ENCODE results near the gene GALNT7. TPM values are rescaled to one million over a fixed set of nuclear protein-coding genes. Genes with fewer than 3 reads are reported as not detected.
A peak's percentile ranks its signal among the peaks of the same experiment; 100 is the strongest.

Gene GALNT7
- total and polyA plus RNA-seq, 4 donors: 0.65 to 13.0 (median 2.1) TPM

DNA sequence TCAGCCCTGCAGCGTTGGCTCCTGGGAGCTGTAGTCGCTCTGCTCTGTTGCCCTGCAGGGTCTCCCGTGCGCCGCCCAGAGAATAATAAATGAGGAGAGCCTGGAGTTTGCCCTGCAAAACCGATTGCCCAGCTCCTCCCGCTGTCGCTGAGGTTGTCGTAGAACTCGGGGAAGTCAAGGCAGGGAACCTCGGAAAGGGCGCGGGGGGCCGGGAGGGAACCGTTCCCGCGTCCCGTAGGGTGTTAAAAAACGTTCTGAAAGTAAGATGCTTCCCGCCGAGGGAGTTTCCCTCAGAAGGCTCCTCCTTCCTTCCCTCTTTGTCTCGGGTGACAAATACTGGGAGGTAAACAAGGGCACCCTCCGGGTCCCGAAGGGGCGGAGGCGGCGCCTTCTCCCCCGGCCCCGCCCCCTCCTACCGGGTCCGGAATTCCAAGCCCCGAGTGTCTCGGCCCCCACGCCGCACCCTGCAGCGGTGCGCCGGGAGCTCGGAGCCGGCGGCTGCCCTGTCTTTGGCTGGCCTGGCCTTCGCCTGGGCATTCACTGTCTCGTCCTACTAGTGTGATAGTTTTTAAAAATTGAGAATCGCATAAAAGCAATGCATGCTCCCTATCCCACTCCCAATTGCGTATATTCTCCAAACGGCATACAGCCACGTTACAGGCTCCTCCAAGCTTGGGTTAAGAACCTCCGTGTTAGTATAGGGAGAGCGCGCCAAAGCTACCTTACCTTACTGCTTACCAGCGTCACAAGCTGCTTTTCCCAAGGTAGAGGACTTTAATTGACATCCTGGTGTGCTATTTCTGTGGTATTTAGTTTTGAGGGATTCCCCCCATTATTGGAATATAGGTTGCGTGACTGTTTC is 166.5 kb downstream of the GALNT7 start:
- H3K9me3 ChIP-seq (ENCODE audit: control insufficient read depth in 4 of 4, low read length in 3 of 4): no peaks in the 10 kb centered on the region
- peak overlapping the region in 1 of 2 donors; percentile 57 for H3K9ac ChIP-seq (ENCODE audit: low read depth in 1 of 2, low read length in 2 of 2)
- H3K4me1 ChIP-seq (ENCODE audit: control insufficient read depth in 4 of 4, insufficient read depth in 4 of 4, low read length in 3 of 4): peaks cover 0 to 17% (median 9%) of the 10 kb centered on the region in 4 donors
- peak overlapping the region; percentile 51 to 100 for H3K27ac ChIP-seq (ENCODE audit: low read depth in 1 of 2, low read length in 2 of 2)
- peak; percentile 82 for DNase-seq (ENCODE audit: low spot score)
- H3K27me3 ChIP-seq (ENCODE audit: control insufficient read depth in 4 of 4, insufficient read depth in 4 of 4, low read length in 3 of 4): no peaks in the 10 kb centered on the region
- TF ChIP-seq, protein P1, sequence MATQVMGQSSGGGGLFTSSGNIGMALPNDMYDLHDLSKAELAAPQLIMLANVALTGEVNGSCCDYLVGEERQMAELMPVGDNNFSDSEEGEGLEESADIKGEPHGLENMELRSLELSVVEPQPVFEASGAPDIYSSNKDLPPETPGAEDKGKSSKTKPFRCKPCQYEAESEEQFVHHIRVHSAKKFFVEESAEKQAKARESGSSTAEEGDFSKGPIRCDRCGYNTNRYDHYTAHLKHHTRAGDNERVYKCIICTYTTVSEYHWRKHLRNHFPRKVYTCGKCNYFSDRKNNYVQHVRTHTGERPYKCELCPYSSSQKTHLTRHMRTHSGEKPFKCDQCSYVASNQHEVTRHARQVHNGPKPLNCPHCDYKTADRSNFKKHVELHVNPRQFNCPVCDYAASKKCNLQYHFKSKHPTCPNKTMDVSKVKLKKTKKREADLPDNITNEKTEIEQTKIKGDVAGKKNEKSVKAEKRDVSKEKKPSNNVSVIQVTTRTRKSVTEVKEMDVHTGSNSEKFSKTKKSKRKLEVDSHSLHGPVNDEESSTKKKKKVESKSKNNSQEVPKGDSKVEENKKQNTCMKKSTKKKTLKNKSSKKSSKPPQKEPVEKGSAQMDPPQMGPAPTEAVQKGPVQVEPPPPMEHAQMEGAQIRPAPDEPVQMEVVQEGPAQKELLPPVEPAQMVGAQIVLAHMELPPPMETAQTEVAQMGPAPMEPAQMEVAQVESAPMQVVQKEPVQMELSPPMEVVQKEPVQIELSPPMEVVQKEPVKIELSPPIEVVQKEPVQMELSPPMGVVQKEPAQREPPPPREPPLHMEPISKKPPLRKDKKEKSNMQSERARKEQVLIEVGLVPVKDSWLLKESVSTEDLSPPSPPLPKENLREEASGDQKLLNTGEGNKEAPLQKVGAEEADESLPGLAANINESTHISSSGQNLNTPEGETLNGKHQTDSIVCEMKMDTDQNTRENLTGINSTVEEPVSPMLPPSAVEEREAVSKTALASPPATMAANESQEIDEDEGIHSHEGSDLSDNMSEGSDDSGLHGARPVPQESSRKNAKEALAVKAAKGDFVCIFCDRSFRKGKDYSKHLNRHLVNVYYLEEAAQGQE (IDR thresholded peaks at IDR 0.05): peak; percentile 12
- TF ChIP-seq, protein P2, sequence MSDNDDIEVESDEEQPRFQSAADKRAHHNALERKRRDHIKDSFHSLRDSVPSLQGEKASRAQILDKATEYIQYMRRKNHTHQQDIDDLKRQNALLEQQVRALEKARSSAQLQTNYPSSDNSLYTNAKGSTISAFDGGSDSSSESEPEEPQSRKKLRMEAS (IDR thresholded peaks at IDR 0.05): no peak
- TF ChIP-seq TAF1 (conservative IDR thresholded peaks at IDR 0.05) (no peak), RAD21 (IDR thresholded peaks at IDR 0.05) (no peak), FOXA1 (IDR thresholded peaks at IDR 0.05) (no peak)
- TF ChIP-seq, protein P3, sequence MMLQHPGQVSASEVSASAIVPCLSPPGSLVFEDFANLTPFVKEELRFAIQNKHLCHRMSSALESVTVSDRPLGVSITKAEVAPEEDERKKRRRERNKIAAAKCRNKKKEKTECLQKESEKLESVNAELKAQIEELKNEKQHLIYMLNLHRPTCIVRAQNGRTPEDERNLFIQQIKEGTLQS (IDR thresholded peaks at IDR 0.05): no peak
- 3% methylated on average over 52 of the region's 52 CpGs for WGBS
- peak overlapping the region; percentile 76 to 97 (median 85) for H3K4me3 ChIP-seq (ENCODE audit: low read depth in 1 of 3, low read length in 3 of 3)
- peaks cover 0 to 5% (median 3%) of the 10 kb centered on the region in 4 donors for H3K36me3 ChIP-seq (ENCODE audit: control insufficient read depth in 4 of 4, insufficient read depth in 3 of 4, low read depth in 1 of 4, low read length in 3 of 4)

DNA sequence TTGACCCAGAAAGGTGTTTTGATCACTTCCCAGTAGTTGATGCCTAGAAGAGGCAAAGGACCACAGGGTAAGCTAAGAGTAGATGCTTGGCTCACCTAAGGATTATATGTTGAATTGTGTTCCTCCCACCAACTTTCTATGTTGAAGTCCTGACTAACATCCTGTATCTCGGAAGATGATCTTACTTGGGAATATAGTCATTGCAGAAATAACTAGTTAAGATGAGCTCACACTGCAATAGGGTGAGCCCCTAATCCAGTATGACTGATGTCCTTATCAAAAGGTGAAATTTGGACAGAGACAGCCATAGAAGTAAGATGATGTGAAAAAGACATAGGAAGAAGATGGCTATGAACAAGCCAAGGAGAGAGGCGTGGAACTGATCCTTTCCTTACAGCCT is 168.9 kb downstream of the GALNT7 start:
- H3K27ac ChIP-seq (ENCODE audit: low read depth in 1 of 2, low read length in 2 of 2): no peak overlapping the region
- TF ChIP-seq, protein P1 (IDR thresholded peaks at IDR 0.05): no peak
- TF ChIP-seq JUND (IDR thresholded peaks at IDR 0.05): no peak
- TF ChIP-seq, protein P4, sequence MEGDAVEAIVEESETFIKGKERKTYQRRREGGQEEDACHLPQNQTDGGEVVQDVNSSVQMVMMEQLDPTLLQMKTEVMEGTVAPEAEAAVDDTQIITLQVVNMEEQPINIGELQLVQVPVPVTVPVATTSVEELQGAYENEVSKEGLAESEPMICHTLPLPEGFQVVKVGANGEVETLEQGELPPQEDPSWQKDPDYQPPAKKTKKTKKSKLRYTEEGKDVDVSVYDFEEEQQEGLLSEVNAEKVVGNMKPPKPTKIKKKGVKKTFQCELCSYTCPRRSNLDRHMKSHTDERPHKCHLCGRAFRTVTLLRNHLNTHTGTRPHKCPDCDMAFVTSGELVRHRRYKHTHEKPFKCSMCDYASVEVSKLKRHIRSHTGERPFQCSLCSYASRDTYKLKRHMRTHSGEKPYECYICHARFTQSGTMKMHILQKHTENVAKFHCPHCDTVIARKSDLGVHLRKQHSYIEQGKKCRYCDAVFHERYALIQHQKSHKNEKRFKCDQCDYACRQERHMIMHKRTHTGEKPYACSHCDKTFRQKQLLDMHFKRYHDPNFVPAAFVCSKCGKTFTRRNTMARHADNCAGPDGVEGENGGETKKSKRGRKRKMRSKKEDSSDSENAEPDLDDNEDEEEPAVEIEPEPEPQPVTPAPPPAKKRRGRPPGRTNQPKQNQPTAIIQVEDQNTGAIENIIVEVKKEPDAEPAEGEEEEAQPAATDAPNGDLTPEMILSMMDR (IDR thresholded peaks at IDR 0.05; ENCODE audit: low read depth, low read length, missing input control): no peak
- no peak for TF ChIP-seq HNF4G (IDR thresholded peaks at IDR 0.05)
- TF ChIP-seq NR2F2 (IDR thresholded peaks at IDR 0.05): no peak
- no peak for TF ChIP-seq GABPA (IDR thresholded peaks at IDR 0.05 in 1 of 2, conservative IDR thresholded peaks at IDR 0.05 in 1 of 2)
- TF ChIP-seq, protein P5, sequence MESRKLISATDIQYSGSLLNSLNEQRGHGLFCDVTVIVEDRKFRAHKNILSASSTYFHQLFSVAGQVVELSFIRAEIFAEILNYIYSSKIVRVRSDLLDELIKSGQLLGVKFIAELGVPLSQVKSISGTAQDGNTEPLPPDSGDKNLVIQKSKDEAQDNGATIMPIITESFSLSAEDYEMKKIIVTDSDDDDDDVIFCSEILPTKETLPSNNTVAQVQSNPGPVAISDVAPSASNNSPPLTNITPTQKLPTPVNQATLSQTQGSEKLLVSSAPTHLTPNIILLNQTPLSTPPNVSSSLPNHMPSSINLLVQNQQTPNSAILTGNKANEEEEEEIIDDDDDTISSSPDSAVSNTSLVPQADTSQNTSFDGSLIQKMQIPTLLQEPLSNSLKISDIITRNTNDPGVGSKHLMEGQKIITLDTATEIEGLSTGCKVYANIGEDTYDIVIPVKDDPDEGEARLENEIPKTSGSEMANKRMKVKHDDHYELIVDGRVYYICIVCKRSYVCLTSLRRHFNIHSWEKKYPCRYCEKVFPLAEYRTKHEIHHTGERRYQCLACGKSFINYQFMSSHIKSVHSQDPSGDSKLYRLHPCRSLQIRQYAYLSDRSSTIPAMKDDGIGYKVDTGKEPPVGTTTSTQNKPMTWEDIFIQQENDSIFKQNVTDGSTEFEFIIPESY (IDR thresholded peaks at IDR 0.05): no peak
- no peak for TF ChIP-seq EGR1 (IDR thresholded peaks at IDR 0.05; ENCODE audit: low read depth in 2 of 2)
- no peak for TF ChIP-seq RXRA (IDR thresholded peaks at IDR 0.05)
- TF ChIP-seq, protein P2 (IDR thresholded peaks at IDR 0.05): no peak
- TF ChIP-seq FOXA1 (IDR thresholded peaks at IDR 0.05): no peak
- 94% methylated on average over 2 of the region's 2 CpGs for WGBS

More for the DNA sequence above, 168.9 kb downstream of the GALNT7 start:
- Histone ChIP-seq H3K9ac (ENCODE audit: low read depth in 1 of 2, low read length in 2 of 2) (no peak overlapping the region), H3K9me3 (ENCODE audit: control insufficient read depth in 4 of 4, low read length in 3 of 4) (no peaks in the 10 kb centered on the region), H3K27me3 (ENCODE audit: control insufficient read depth in 4 of 4, insufficient read depth in 4 of 4, low read length in 3 of 4) (no peaks in the 10 kb centered on the region), H3K4me3 (ENCODE audit: low read depth in 1 of 3, low read length in 3 of 3) (no peak overlapping the region), H3K36me3 (ENCODE audit: control insufficient read depth in 4 of 4, insufficient read depth in 3 of 4, low read depth in 1 of 4, low read length in 3 of 4) (no peaks in the 10 kb centered on the region), H3K4me1 (ENCODE audit: control insufficient read depth in 4 of 4, insufficient read depth in 4 of 4, low read length in 3 of 4) (peaks cover 0 to 14% (median 8%) of the 10 kb centered on the region in 4 donors)
- no peak for DNase-seq (ENCODE audit: low spot score)
